GM19395 (cell line): ENCODE data around the gene POLR1G.
A peak's percentile ranks its signal among the peaks of the same experiment; 100 is the strongest.
"Not testable (repeated sequence)": the region's sequence is repeated elsewhere in the genome, so short reads cannot be mapped to it uniquely, and the experiment has no call there.

ENCODE experiments used
- ATAC-seq: cut with Tn5 transposase; IDR thresholded peaks from one replicate; pipeline ENCODE4 v1.9.1; 2021; ENCODE audit warnings: mild to moderate bottlenecking, moderate library complexity; ENCODE audit not compliant: unreplicated experiment

POLR1G gene

GRCh38 chr19:45395821-45396617, 10.4 kb upstream of the POLR1G start:
- ATAC-seq: no peak

GRCh38 chr19:45400192-45400591, 6.3 kb upstream of the POLR1G start:
- ATAC-seq: no peak

- no peak for ATAC-seq
Observed at GRCh38 chr19:45401815-45402214, 4.6 kb upstream of the POLR1G start.

- no peak for ATAC-seq
Observed at GRCh38 chr19:45402298-45403061, 4.0 kb upstream of the POLR1G start.

- ATAC-seq: no peak
Observed at GRCh38 chr19:45403272-45403671, 3.2 kb upstream of the POLR1G start.

GRCh38 chr19:45403781-45404556, 2.5 kb upstream of the POLR1G start:
- no peak for ATAC-seq

GRCh38 chr19:45404557-45405434, 1.6 kb upstream of the POLR1G start, which contains the start of gene PPP1R13L:
Gene PPP1R13L, minus strand, starts transcription at chr19:45405069. Its CDS starts 6,751 bp downstream, at chr19:45398318.
- ATAC-seq: no peak

- peak; percentile 55 for ATAC-seq
Observed at GRCh38 chr19:45405435-45406225, 814 bp upstream of the POLR1G start.

- no peak for ATAC-seq
Observed at GRCh38 chr19:45407091-45407375, 589 bp downstream of the POLR1G start.

GRCh38 chr19:45407585-45407984, 1.1 kb downstream of the POLR1G start:
- ATAC-seq: not testable (repeated sequence)

- no peak for ATAC-seq
Observed at GRCh38 chr19:45408121-45408520, 1.7 kb downstream of the POLR1G start.

- no peak for ATAC-seq
Observed at GRCh38 chr19:45408830-45409556, 2.5 kb downstream of the POLR1G start.

- no peak for ATAC-seq
Observed at GRCh38 chr19:45409557-45409920, 3.1 kb downstream of the POLR1G start.

- not testable (repeated sequence) for ATAC-seq
Observed at GRCh38 chr19:45410330-45410729, 3.9 kb downstream of the POLR1G start.

GRCh38 chr19:45413497-45413896, 7.1 kb downstream of the POLR1G start:
- no peak for ATAC-seq

GRCh38 chr19:45414468-45414867, 8.0 kb downstream of the POLR1G start:
- no peak for ATAC-seq

GRCh38 chr19:45417151-45417550, 10.7 kb downstream of the POLR1G start:
- ATAC-seq: no peak

- ATAC-seq: no peak
Observed at GRCh38 chr19:45418802-45419201, 12.4 kb downstream of the POLR1G start.

- ATAC-seq: peak; percentile 60
Observed at GRCh38 chr19:45419396-45419795, 13.0 kb downstream of the POLR1G start.
